Fibroblast of peridontal ligament (primary cell): Measurements from ENCODE around the gene RUNX2.

Experiments used
- DNase-seq: peaks from one replicate; pipeline ENCODE4 v3.0.0-alpha.2; 2010; ENCODE audit errors: extremely low read depth

RUNX2 gene

DNA sequence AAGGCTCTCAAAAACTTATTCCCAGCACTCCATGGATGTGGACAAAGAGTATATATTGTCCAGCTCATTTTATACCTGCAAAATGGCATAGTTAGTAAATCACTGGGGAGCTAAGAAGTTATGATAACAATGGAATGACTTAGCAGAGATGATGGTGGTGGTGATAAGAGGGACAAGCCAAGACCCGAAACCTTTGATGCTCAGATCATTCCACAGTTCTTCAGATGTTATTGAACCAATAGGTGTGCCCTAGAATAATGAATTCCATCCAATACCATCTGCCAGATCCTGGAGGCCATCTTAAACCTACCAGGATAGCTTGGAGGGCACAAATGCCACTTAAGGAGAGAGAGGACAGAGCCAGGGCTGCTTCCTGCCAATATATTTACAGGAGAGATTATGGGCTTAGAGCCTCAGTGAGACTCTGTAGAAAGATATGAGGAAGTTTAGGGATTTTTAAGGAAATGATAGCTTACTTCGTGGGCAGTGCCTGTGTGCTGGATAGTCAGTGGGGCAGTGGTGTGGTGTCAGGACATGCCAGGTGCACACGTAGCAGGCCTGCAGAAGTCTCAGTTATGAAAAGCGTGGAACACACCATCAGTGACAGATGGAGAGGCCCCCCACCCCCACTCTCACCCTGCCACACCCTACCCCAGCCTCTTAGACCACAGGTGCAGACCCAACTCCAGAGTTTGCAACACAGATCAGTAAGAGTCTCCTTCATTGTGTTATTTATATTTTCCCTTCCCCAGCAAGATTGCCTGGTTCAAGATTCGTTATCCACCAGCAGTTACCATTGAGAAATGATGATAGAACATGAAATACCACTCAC, 259.3 kb downstream of the RUNX2 start:
- DNase-seq, result no peak

GRCh38 chr6:45589367-45589766, 261.2 kb downstream of the RUNX2 start:
- DNase-seq, result no peak

DNA sequence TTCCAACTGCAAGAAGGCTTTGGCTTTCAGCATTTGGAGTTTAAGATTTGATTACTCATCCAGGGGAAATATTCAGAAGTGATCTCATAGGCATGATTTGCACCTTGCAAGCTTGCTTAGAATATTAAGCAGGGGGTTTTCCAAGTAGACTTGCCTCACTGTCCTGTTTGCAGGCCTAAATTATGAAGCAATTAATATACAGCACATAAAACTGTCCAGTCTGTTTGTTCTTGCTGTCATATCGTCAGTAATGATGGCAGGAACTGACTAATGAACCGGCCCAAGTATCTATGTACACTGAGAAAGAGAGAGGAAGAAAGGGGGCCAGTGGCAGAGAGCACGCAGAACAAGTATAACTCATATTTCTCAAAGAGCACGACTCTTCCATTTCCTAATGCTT, 262.1 kb downstream of the RUNX2 start:
- peak; percentile 45 for DNase-seq

- peak; percentile 34 for DNase-seq
Observed at GRCh38 chr6:45590696-45591184, 262.6 kb downstream of the RUNX2 start.

DNA sequence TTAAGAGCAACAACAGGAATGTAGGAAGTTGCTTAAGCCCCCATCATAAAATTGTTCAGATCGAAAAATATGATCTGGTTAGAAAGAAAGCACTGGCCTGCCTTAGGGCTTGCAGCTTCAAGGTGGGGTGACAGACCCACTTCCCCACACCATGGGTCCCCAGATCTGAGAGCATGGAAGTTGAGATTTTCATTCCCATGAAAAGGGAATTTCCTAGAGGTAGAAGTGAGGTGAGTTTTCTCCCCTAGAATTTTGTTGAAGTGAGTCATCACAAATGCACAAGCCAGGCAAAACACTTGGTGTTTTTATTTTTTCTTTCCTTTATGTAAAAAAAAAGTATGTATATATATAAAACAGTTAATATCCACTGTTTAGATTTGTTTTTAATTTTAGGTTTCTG, 263.2 kb downstream of the RUNX2 start:
- DNase-seq, result peak; percentile 5

DNA sequence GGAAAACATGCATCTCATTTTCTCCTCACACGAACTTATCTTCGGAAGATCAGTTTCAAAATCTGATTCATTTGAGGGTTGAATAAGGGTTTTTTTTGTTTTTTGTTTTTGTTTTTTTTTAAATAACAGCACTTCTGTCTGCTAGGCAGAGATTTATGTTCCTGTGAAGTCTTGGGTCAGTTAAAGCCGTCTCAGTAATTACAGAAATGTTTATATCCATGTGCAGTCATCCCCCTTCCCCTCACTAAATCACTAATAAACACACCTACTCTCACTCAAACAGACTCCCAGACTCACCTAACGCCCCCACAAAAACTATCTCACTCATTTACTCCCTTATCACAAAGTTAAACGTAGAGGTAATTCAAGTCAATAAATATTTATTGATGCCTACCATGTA, 263.8 kb downstream of the RUNX2 start:
- DNase-seq, result no peak

DNA sequence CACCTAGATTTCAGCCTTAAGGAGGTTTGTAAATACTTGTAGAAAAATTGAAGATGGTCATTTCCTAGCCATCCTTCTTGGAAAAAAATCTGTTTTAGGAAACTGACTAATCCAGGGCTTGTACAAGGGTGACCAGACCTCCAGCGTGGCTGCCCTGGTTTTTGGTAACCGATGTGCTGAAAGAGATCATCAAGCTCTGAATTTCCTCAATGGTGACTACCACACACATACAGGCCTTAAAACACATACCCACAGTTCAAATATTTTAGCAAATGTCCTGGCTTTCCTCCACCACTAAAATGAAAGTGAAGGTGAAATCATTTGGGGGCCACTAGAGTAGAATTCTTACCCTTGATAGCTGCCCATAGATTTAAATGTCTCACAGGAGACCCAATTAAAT, 264.9 kb downstream of the RUNX2 start:
- peak; percentile 36 for DNase-seq

- no peak for DNase-seq
Observed at GRCh38 chr6:45595010-45595851, 267.1 kb downstream of the RUNX2 start.

DNA sequence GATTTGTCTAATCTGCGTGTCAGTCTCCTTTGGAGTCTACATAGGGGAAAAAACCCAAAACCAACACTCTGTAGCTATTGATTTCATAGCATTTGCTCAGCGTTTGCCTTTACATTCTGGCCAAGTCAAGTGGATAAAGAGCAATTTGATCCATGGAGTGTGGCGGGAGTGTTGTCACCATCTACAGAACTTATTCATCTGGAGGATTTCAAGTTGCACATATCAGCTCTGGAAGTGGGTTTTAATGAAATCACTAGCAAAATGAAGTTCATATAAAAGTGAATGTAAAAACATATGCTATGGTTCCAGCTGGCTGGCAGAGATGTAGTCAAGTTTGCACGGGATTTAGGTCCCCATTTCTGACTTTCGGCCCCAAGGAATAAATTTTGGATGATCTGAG, 269.3 kb downstream of the RUNX2 start:
- DNase-seq, result no peak

DNA sequence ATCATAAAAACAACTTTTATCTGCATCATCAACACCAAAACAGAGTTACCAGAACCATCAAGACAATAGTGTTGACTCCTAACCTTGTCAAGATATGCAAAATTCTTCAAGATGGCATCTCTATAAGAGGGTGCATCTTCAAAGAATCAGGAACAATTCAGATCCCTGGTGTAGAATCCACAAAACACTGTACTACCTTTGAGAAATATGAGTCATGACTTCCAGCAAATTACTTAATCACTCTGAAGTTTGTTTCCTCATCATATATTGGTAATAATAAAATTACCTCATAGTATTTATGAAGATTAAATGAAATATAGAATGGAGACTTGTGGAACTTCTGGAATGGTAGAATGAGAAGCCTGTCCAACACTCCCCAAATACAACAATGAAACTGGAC, 270.9 kb downstream of the RUNX2 start:
- DNase-seq, result no peak

- no peak for DNase-seq
Observed at GRCh38 chr6:45605971-45606370, 277.8 kb downstream of the RUNX2 start.

GRCh38 chr6:45606831-45607400, 278.8 kb downstream of the RUNX2 start:
- no peak for DNase-seq

DNA sequence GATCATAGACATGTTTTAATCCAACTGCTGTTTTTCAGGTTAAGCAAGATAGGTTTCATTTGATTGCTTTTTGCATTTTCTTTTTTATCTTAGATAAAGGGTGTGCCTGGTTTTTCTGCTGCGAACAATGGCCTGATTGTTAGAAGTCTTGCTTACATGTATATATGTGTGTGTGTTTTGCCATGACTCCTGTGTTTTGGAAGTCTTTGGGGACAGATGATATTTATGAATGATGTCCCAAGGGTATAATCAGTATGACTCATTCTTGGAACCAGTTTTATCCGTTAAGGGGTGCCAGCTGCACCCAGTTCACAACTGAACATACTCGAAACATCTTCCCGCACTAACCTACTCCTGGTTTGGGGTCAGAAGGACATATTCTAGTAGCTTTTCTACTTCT, 279.7 kb downstream of the RUNX2 start:
- no peak for DNase-seq

GRCh38 chr6:45608252-45608913, 280.3 kb downstream of the RUNX2 start:
- DNase-seq, result no peak

- DNase-seq, result peak; percentile 42
Observed at GRCh38 chr6:45609141-45609638, 281.1 kb downstream of the RUNX2 start.

DNA sequence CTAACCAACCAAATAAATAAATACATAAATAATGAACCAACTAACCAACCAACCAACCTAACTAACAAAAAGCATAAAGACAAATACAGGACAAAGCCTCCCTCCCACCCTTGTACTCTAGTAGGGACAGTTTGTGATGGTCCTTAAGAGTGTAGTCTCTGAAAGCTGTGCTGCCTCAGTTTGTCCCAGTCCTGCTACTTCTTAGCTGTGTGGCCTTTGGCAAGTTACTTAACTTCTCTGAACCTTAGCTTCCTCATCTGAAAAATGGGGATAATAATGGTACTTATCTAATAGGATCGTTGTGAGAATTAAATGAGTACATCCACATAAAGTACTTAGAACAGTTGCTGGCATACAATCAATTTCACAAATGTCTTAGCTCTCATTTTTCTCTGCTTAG, 282.2 kb downstream of the RUNX2 start:
- no peak for DNase-seq

GRCh38 chr6:45610832-45611231, 282.7 kb downstream of the RUNX2 start:
- no peak for DNase-seq

GRCh38 chr6:45611491-45611890, 283.4 kb downstream of the RUNX2 start:
- DNase-seq, result no peak

DNA sequence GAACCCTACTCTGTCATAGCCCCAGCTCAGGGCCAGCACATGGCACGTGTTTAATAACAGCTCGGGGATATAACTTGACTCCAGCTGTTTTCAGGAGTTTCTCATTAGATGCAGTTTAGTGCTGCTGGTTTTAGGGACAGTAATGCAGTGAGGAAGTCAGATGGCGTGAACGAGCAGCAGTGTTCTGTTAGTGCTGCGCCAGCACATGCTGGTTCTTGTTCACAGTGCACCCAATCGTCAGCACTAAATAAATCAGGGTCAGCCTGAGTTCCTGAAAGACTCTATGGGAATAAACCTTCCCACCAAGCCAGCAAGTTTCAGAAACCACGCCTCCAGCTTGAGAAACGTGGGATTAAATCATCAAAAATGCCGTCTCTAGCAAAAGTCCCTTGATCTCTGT, 285.5 kb downstream of the RUNX2 start:
- peak; percentile 90 for DNase-seq

DNA sequence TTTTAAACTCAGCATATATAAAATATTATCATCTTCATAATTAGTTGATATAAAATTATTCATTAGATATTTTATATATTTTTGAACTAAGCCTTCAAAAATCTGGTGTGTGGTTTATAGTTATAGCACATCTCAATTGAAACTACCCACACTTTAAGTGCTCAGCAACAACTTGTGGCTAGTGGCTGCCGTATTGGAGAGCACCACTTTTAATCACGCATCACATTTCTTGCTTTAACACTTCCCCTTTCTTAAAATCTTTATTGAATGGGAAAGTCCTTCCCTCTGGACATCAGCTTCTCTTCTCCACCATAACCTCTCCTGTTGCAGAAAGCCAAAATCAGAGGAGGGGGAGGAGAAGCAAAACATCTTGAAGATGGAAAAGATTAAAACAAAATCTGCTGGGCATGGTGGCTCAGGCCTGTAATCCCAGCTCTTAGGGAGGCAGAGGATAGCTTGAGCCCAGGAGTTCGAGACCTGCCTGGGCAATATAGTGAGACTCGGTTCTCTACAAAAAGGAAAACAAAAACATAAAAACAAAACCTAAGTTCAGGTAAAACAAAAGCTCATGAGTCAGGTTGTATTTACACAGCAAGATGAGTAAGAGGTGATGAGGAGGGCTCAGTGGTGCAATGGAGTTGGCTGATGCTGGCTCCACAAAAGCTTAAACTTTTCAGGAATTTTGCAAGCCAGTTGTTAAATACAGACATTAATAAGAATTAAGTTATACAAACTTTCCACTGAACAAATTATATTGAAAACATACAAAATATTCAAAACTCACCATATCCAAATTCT, 286.6 kb downstream of the RUNX2 start:
- DNase-seq, result no peak

DNA sequence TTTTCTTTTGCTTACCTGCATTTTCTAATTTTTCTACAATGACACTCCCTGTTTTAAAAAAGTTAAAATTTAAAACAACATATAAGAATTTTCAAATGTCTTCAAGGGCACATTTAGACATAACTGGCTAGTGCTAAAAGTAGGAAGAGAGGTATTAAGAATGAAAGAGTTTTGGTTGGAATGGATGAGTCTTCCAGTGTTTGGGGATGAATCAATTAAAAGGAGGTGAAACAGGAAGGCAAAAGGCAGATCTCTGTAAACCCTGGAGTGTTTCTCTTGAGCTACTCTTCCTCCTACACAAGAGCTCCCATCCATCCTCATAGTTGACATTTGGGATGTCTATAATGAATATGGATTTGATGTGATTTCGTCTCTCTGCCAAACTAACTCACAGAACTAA, 288.1 kb downstream of the RUNX2 start:
- DNase-seq, result no peak
